Colon (tissue), 2 donors: ENCODE results near the gene RAB28.

Source experiments
- FAIRE-seq: peaks from 2 replicates; lab custom pipeline; 2012; peaks lifted over from hg19 to GRCh38; lab: Jason Lieb, UNC
- donor health status: control.
- donor health status: control.

Gene RAB28

DNA sequence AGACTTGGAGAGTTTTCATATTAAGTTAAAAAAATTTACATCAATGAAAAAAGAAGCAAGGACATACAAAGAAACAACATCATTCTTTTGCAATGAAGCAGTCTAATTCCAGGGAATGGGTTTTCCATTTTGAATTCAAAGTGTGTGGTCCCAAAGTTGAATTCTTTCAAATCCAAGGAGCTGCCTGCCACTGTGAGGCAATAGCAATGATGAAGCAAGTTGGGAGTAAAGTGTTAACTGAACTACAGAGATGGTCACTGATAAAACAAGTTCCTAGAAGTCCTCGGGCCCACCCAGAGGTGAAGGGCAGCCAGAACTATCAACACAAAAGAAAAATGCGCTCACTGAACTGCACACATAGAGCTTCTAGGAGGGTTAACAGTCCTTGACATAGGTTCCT is 115.9 kb downstream of the RAB28 start:
- FAIRE-seq: no peak

DNA sequence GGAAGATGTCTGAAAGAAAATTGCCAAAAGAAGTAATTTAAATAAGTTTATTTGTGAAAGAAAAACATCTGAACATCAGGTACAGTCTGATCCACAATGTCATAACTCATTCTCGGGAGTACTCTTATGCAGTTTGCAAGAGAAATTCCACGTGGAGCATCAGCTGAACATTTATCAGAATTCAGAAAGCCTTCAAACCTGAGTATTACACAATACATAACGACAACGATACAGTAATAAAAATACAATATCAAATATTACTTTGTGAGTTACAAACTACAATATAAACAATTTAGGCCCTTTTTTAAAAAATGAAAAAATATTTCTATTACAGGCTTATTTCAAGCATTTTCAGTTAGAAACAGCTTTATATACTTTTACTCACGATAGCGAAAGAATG is 116.4 kb downstream of the RAB28 start:
- no peak for FAIRE-seq

DNA sequence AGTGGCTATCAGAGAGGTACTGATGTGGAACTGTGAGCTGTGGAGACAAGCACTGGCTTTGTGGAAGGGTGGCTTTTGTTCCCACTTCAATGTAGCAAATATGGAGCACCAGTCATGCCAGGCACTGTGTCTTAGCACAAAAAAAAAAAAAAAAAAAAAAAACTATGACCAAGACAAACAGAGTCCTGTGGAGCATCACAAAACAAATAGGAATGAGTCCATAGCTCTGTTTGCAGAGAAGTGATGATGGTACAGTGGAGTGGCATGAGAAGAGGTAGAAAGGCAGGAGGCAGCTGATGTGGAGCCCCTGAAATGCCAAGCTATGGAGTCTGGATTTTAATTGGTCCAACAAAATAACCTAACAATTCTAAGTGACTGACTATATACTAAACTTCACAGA is 116.9 kb downstream of the RAB28 start:
- FAIRE-seq: no peak

DNA sequence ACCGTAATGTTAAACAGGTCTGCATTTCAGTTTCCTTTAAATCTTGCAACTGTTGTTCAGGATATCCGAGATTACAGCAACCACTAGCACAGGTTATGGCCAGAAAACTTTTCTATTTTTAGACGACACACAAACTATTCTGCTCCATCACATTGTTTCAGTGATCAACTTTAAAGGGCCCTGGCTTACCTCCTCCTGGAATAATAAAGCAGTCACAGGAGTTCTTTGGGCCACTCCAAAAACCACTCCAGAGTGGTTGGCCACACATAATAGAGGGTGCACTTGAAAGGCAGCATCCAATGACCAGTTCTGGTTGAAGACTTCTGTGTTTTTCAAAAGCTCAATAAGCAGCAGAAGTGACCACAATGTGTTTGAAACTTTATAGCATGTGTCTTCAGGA is 118.9 kb downstream of the RAB28 start:
- no peak for FAIRE-seq

DNA sequence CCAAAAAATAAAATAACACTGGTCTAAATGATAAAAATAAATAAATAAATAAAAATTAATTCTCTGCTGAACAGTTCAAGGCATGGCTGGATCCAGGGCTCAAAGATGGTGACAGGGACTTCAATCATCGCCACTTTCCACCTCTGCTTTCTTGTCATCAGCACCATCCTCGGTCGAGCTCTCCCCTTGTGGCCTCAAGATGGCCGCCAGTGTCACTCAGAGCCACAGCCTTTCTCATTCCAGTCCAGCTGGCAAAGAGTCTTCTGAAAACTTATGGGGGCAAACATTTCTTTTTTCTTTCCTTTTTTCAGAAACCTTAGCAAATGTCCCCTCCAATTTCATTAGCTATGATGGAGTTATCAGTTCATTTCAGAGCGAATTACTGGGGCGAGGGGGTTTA is 119.5 kb downstream of the RAB28 start:
- FAIRE-seq: no peak

DNA sequence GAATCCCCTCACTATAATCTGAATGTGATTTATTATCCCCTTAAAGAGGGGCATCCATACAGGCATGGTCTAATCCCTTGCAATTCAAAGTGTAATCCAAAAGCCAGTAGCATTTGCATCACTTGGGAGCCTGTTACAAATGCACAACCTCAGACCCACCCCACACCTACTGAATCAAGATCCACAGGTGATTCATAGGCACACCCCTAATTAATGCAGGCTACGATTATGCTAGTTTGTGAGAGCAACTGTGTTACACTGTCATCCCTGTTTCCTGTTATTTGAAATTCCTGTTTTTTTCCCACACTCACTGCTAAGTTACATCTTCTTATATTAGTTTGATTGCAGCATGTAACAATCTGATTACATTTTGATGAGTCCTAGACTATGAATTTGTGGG is 120.0 kb downstream of the RAB28 start:
- no peak for FAIRE-seq

DNA sequence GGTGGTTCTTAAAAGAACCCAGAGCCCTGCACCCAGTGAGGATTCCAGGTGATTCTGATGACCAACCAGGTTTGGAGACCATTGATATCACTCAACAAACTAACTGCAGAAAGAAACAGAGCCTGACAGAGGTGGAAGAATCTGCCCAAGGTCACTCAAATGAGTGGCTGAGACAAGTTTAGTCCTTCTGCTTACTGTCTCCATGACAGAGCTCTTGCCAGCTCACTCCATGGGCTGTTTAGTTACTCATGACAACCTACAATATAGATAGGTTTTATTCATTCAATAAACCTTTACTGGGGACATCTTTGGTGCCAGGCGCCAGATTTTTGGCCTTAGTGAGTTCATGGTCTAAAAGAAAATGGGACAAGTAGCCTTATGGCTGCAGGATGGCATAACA is 124.3 kb downstream of the RAB28 start:
- no peak for FAIRE-seq

DNA sequence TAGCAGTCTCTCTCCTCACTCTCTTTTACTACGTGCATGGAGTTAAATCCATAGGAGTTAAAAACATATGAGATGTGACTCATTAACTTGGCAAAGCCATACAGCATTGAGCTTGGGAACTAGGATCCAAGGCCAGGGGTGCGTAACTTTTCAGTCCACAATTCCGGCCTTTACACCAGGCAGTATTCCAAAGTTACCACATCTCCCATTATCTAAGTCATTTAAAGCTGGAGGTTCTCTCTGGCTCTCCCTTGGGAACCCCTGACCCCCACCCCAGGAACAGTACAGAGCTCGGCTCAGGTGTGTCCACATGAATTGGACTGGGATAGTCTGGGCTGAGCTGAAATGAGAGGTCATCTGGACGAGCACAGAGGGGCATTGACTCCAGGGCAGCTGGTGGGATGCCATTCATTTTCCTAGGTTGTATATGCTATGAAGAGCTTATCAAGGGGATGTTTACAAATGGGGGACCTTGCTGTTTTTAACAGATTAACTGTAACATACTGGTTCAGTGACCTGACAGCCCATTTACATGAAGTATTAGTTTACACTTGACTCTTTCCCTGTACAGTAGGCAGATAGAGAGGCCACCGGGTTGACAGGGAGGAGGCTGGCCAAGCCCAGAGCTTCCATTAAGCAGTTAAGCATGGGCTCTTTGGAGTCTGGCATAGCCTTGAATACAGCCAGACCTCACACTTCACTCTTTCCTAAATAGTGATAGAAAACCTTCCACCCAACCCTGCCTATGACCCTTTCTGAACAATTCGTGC is 128.8 kb downstream of the RAB28 start:
- FAIRE-seq: no peak

DNA sequence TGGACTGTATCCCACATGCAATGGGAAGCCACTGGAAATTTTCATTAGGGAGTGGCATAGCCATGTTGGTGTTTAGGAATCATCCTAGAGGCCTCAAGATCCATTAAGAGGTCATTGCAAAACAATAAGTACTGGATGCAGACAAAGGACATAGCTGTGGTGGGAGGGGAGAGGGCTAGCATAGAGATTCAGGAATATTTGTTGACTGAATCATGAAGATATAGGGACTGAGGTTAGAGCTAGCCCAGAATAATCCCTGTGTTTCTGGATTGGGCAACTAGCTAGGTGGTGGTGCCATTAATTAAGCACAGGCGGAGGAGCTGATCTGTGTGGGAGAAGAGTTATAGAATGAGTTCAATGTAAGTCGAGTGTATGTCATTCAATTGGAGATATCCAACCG is 135.0 kb downstream of the RAB28 start:
- no peak for FAIRE-seq

DNA sequence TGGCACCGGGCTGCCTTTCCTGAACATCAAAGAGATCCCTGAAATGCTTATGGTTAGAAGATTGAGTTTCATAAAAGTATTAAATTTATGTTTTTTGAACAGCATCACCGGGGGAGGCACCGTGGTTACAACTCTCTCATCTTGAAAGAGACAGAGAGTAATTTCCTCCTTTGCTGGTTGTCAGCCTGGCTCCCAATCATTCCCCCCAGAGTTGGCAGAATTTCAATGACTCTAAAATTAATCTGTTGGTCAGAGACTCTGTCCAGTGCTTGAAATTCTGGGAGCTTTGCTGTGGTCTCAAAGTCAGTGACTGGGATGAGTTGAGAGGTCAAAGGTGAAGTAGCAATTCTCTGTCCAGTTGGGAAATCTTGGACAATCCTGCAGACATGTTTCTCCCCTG is 135.9 kb downstream of the RAB28 start:
- no peak for FAIRE-seq

DNA sequence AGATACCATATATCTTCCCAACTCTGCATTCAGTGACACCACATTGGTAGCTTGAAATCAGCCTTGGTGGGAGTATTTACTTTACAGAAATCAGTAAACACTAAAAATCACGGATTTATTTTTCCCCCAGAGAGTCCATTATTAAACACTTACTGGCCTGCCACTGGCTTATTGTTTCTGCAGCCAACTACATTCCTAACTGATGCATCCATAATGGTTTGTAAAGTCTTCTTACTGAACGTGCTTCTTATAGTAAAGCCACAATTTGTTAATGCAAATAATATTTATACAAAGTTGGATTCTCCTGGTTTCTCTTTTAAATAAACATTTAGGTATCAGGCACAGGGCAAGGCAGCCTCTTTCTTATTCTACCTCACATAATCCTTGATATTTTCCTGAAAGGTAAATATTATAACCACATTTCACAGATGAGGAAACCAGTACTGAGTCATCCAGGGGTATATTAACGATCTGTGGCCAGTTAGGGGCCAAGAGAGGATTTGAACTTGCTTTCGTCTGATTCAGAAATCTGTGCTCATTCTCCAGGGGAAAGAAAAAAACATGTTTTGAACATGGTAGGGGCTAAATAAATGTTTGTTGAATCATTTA is 136.5 kb downstream of the RAB28 start:
- FAIRE-seq: no peak

DNA sequence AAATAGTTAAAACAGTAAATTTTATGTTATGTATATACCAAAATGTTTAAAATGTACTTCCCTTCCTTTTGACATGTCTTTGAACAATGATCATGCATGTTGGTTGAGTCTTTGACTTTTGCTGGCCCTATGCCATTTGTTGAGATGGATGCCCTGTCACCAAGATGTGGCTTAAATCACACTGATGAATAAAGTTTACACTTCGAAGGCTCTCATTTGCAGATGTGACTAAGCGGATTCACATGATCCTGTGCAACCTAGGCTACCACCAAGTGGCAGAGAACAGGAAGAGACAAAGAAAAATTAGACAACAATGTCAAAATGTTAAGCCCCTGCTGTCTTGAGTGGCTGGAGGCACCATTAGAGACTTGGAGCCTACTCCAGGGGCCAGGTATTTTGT is 139.9 kb downstream of the RAB28 start:
- no peak for FAIRE-seq

DNA sequence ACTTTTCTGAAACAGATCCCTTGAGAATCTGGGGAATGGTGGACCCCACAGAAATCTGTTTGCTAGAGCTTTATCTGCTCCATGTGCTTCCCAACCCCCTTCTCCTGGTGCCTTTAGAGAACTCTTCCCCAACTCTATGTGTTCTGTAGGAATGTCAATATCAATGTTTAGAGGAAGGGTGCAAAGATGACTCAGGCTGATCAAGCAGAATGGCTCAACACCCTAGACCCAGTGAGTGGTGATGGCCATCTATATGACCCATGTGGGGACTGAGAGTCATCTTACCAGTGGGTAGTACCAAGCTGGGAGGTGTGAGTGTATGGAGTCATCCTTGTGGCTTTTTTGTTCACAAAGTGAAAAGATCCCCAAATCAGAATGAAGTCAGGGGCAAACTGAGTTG is 143.5 kb downstream of the RAB28 start:
- no peak for FAIRE-seq

DNA sequence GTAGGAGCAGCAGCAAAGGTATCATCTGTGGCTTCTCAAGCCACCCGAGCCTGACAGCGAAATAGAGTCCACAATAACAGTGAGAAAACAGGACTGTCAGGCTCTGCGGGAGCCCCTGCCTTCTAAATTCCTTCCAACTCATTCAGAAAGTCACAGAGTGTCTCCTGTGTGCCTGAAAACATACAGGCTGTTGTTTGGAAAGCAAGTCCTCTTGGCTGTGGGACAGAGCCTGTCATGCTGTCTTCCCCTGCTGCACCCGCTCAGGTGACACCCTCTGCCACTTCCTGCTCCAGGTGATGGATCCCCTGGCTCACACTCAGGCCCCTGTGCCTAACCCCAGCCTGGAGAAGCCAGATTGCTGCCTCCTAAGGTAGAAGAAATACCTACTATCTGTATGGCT is 152.3 kb downstream of the RAB28 start:
- FAIRE-seq: no peak

DNA sequence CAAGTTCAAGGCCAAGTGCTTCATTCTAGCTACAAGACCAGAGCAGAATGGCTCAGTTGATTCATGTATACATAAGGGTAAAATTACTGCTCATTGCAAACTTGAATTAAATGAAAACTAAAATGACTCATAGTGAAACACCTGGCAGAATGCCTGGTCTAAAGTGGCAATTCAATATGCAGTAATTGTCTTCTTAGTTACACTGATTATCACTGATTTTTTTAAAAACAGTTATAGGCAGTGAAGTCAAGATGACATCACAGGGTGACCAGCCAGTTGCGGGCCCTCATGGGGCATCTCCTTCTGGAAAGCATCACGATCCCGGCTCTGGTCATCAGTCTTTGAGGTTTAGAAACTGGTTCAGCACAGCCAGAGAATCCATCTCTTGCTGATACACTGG is 154.2 kb downstream of the RAB28 start:
- no peak for FAIRE-seq

DNA sequence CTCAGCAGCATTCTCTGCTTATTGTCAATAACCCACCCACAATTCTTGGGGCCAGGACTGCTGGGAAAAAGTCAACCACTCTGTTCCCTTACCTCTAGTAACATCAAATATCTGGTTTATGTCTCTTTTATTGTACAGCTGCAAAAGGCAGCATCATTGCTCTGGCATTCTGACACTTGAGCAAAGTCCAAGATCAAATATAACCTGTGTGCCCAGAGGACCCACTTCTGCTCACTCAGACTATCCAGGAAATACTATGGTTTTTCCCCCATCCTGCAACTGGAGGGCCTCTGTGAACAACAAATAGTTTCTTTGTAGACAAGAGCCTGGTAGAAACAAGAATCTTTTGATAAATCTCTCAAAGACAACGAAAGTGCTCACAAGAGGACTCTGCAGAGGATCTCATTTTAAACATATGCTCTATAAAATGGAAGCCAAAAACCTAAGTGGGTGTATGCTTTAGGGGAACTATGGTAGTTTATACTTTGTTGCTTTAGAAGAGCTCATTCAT is 154.7 kb downstream of the RAB28 start:
- no peak for FAIRE-seq

DNA sequence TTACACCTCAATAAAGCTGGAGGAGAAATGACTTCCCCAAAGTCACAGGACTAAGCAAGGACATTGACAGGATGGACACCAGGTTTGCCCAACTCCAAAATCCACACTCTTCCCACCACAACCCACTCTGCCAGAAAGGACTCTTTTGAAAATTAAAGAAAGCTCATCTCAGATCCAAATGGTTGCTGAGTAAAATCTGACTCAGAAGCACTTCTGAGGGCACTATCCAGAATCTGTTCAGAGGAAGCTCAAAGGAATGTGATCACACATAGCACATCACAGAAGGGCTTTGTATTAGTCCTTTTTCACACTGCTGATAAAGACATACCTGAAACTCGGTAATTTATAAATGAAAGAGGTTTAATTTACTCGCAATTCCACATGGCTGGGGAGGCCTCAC is 155.5 kb downstream of the RAB28 start:
- FAIRE-seq: no peak

DNA sequence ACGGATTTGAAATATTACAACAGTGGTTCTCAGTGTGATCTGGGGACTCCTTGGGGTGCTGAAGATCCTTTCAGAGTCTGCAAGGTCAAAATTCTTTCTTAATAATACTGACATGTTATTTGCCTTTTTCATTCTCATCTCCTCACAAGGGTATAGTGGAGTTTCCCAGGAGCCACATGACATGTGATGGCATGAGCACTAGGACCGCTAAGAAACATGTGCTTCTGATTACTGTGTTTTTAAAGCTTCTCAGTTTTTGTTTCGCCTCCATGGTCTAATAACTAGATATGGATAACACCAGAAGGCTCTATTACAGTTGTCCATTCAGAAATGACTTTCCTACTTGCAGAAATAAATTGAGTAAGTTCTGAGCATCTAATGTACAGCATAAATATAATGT is 156.1 kb downstream of the RAB28 start:
- no peak for FAIRE-seq

DNA sequence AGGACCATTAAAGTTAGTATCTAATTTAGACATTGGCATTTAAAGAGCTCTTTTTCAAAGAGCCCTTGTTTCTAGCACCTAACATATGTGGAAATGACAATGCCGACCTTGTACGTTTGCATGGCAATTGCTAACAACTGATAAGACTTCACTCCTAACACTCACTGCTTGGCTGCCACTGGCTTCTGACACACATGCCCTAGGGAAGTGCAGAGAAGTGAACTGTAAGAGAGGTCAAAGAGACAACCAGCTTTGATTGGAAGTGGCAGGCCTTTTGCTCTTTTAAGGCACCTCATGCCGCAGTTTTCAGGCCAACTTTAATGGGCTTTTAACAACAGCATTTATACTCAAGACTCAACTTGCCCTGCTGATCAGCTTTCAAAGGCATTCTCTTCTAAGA is 158.4 kb downstream of the RAB28 start:
- FAIRE-seq: no peak

DNA sequence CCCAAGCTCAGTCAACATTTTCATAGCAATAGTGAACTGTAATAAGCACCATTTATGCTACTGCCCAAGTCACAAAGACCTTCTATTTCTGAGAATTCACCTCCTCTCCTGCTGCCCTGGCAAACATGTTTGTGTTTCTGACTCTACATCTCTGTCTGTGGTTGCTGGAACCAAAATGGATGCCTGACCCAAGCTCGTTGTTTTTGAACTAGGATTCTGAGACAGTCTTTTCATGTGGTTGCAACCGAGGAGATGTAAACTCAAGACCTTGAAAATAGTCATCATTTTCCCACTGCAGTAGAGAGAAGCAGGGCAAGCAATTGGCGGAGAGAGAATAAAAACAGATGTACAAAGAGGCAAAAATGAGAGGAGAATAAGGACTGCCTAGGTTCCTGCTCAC is 160.2 kb downstream of the RAB28 start:
- no peak for FAIRE-seq

DNA sequence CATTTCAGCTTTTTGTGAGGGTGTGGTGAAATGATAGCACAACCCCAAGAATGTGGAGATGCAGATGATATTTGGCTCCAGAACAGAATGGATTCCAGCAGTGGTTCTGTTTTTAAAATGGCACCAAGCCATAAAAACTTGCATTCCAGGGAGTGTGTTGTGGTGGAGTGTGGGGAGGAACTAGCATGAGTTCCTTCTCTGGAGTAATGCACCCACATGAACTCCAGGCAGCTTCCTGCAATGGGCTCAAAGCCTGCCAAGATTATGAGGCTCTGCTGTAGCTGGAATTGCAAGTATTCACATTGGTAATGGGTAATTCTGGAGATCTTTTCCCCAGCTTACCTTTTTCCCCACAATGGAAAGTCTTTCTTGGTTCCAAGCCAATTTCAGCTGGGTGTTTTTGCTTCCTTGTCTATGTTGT is 161.4 kb downstream of the RAB28 start:
- no peak for FAIRE-seq
